Measurements from ENCODE around the gene RPH3AL.
"Not testable (repeated sequence)": the region's sequence is repeated elsewhere in the genome, so short reads cannot be mapped to it uniquely, and the experiment has no call there.

Gene RPH3AL

GRCh38 chr17:279331-279730 is 73.3 kb downstream of the RPH3AL start:
- no peak for DNase-seq

GRCh38 chr17:278676-279059 is 73.9 kb downstream of the RPH3AL start:
- no peak for DNase-seq

GRCh38 chr17:278055-278675 is 74.4 kb downstream of the RPH3AL start:
- no peak for DNase-seq

GRCh38 chr17:274902-275301 is 77.7 kb downstream of the RPH3AL start:
- no peak for DNase-seq

- no peak for DNase-seq
Observed at GRCh38 chr17:273981-274832, 78.4 kb downstream of the RPH3AL start.

GRCh38 chr17:272856-273255 is 79.8 kb downstream of the RPH3AL start:
- DNase-seq: not testable (repeated sequence)

GRCh38 chr17:271928-272623 is 80.5 kb downstream of the RPH3AL start:
- not testable (repeated sequence) for DNase-seq

GRCh38 chr17:269616-270514 is 82.7 kb downstream of the RPH3AL start:
- no peak for DNase-seq

- no peak for DNase-seq
Observed at GRCh38 chr17:266701-267667, 85.6 kb downstream of the RPH3AL start.

- no peak for DNase-seq
Observed at GRCh38 chr17:266219-266618, 86.4 kb downstream of the RPH3AL start.

- no peak for DNase-seq
Observed at GRCh38 chr17:265718-266117, 86.9 kb downstream of the RPH3AL start.

- DNase-seq: no peak
Observed at GRCh38 chr17:263773-264172, 88.8 kb downstream of the RPH3AL start.

- no peak for DNase-seq
Observed at GRCh38 chr17:263271-263670, 89.3 kb downstream of the RPH3AL start.

GRCh38 chr17:261635-262034 is 91.0 kb downstream of the RPH3AL start:
- no peak for DNase-seq

- no peak for DNase-seq
Observed at GRCh38 chr17:260944-261343, 91.7 kb downstream of the RPH3AL start.

GRCh38 chr17:260031-260791 is 92.4 kb downstream of the RPH3AL start:
- DNase-seq: no peak

GRCh38 chr17:259341-259976 is 93.1 kb downstream of the RPH3AL start:
- DNase-seq: no peak

GRCh38 chr17:258906-259305 is 93.7 kb downstream of the RPH3AL start:
- no peak for DNase-seq

GRCh38 chr17:258045-258734 is 94.4 kb downstream of the RPH3AL start:
- DNase-seq: no peak
